H9 (cell line): ENCODE data around the gene CYB5B. TPM values are rescaled to one million over a fixed set of nuclear protein-coding genes. Genes with fewer than 3 reads are reported as not detected.

Experiments
- DNase-seq: peaks from one replicate; pipeline ENCODE4 v3.0.0-alpha.2; 2017
- H2AFZ ChIP-seq: one replicate; pipeline ENCODE4 v1.6.1; 2013; ENCODE audit warnings: mild to moderate bottlenecking, low read length, control low read depth, moderate library complexity
- H2AK5ac ChIP-seq: 2 replicates; pipeline ENCODE4 v1.6.1; 2013; ENCODE audit warnings: low read length, control low read depth, mixed read lengths; ENCODE audit not compliant: insufficient read length
- H2BK120ac ChIP-seq: one replicate; pipeline ENCODE4 v1.6.1; 2013; ENCODE audit warnings: low read depth, mild to moderate bottlenecking, low read length, control low read depth, inconsistent platforms; ENCODE audit not compliant: poor library complexity, severe bottlenecking
- H2BK12ac ChIP-seq: 2 replicates; pipeline ENCODE4 v1.6.1; 2013; ENCODE audit warnings: low read length, control low read depth, mixed read lengths, low read depth; ENCODE audit not compliant: insufficient read length
- H2BK15ac ChIP-seq: 2 replicates; pipeline ENCODE4 v1.6.1; 2013; ENCODE audit warnings: low read depth, low read length, control low read depth
- H2BK20ac ChIP-seq: one replicate; pipeline ENCODE4 v1.6.1; 2013; ENCODE audit warnings: low read depth, mild to moderate bottlenecking, low read length, control low read depth, inconsistent platforms; ENCODE audit not compliant: poor library complexity, severe bottlenecking
- H2BK5ac ChIP-seq: 2 replicates; pipeline ENCODE4 v1.6.1; 2013; ENCODE audit warnings: low read length, control low read depth, mixed read lengths; ENCODE audit not compliant: insufficient read length
- H3K14ac ChIP-seq: 2 replicates; pipeline ENCODE4 v1.6.1; 2013; ENCODE audit warnings: low read length, control low read depth; ENCODE audit not compliant: insufficient read depth
- H3K18ac ChIP-seq: 2 replicates; pipeline ENCODE4 v1.6.1; 2013; ENCODE audit warnings: low read depth, mild to moderate bottlenecking, mixed read lengths, low read length, control low read depth; ENCODE audit not compliant: insufficient read length
- H3K23ac ChIP-seq: 2 replicates; pipeline ENCODE4 v1.6.1; 2013; ENCODE audit warnings: low read length, control low read depth, mixed read lengths, low read depth; ENCODE audit not compliant: insufficient read length
- H3K23me2 ChIP-seq: 2 replicates; pipeline ENCODE4 v1.6.1; 2013; ENCODE audit warnings: low read depth, mild to moderate bottlenecking, mixed read lengths, low read length, control low read depth; ENCODE audit not compliant: insufficient read length, poor library complexity, severe bottlenecking
- H3K27ac ChIP-seq: 2 replicates; pipeline ENCODE4 v1.5.1; 2013; ENCODE audit warnings: low read length, control low read depth, mixed read lengths, low read depth; ENCODE audit not compliant: insufficient read length
- H3K27me3 ChIP-seq: 2 replicates; pipeline ENCODE4 v1.6.1; 2013; ENCODE audit warnings: low read length, control low read depth, inconsistent platforms; ENCODE audit not compliant: insufficient read depth
- H3K4ac ChIP-seq: 2 replicates; pipeline ENCODE4 v1.6.1; 2013; ENCODE audit warnings: low read depth, mild to moderate bottlenecking, control low read depth, inconsistent platforms, low read length, moderate library complexity
- H3K4me1 ChIP-seq: 2 replicates; pipeline ENCODE4 v1.6.1; 2013; ENCODE audit warnings: low read length, control low read depth, inconsistent platforms; ENCODE audit not compliant: insufficient read depth
- H3K4me2 ChIP-seq: 2 replicates; pipeline ENCODE4 v1.6.1; 2013; ENCODE audit warnings: low read length, control low read depth, mixed read lengths; ENCODE audit not compliant: insufficient read length, insufficient read depth
- H3K56ac ChIP-seq: 2 replicates; pipeline ENCODE4 v1.6.1; 2013; ENCODE audit warnings: low read depth, mild to moderate bottlenecking, mixed read lengths, low read length, control low read depth; ENCODE audit not compliant: insufficient read length
- H3K79me1 ChIP-seq: 2 replicates; pipeline ENCODE4 v1.6.1; 2013; ENCODE audit warnings: low read depth, mild to moderate bottlenecking, moderate library complexity, low read length, control low read depth, inconsistent platforms; ENCODE audit not compliant: insufficient read depth, poor library complexity, severe bottlenecking
- H3K79me2 ChIP-seq: 2 replicates; pipeline ENCODE4 v1.6.1; 2013; ENCODE audit warnings: low read length, control low read depth, inconsistent platforms; ENCODE audit not compliant: insufficient read depth
- H3K9ac ChIP-seq: 2 replicates; pipeline ENCODE4 v1.6.1; 2013; ENCODE audit warnings: low read length, control low read depth, mixed read lengths; ENCODE audit not compliant: insufficient read length; ENCODE audit errors: extremely low read depth
- H3K9me3 ChIP-seq: one replicate; pipeline ENCODE4 v1.6.1; 2013; ENCODE audit warnings: low read depth, low read length, inconsistent platforms; ENCODE audit not compliant: control insufficient read depth
- H3T11ph ChIP-seq: one replicate; pipeline ENCODE4 v1.6.1; 2013; ENCODE audit warnings: mild to moderate bottlenecking, low read length, control low read depth, inconsistent platforms
- H4K20me1 ChIP-seq: one replicate; pipeline ENCODE4 v1.6.1; 2013; ENCODE audit not compliant: control insufficient read depth, insufficient read length, insufficient read depth
- H4K5ac ChIP-seq: 2 replicates; pipeline ENCODE4 v1.6.1; 2013; ENCODE audit warnings: low read depth, mild to moderate bottlenecking, mixed read lengths, low read length, control low read depth; ENCODE audit not compliant: insufficient read length
- H4K8ac ChIP-seq: replicated peaks from 2 replicates; pipeline ENCODE4 v1.6.1; 2013; ENCODE audit warnings: low read length, control low read depth, mixed read lengths, low read depth; ENCODE audit not compliant: insufficient read length
- H4K91ac ChIP-seq: 2 replicates; pipeline ENCODE4 v1.6.1; 2013; ENCODE audit warnings: low read depth, mild to moderate bottlenecking, moderate library complexity, mixed read lengths, low read length, control low read depth; ENCODE audit not compliant: insufficient read length
- H3K27ac Mint-ChIP-seq, 3 experiments: 2 replicates in 2 of 3; 3 replicates in 1 of 3; pipeline ENCODE4 v1.8.0; 2020 to 2021; ENCODE audit warnings: mixed read lengths in 3 of 3, mild to moderate bottlenecking in 1 of 3, moderate library complexity in 1 of 3
- H3K27me3 Mint-ChIP-seq: 2 replicates; pipeline ENCODE4 v1.8.0; 2021; ENCODE audit warnings: low read depth, mild to moderate bottlenecking, moderate library complexity, mixed read lengths
- H3K36me3 Mint-ChIP-seq, 3 experiments: 2 replicates in 2 of 3; 3 replicates in 1 of 3; pipeline ENCODE4 v1.8.0; 2020 to 2021; ENCODE audit warnings: low read depth in 3 of 3, mixed read lengths in 3 of 3; ENCODE audit not compliant: insufficient read depth in 1 of 3
- H3K4me1 Mint-ChIP-seq, 2 experiments: 2 replicates each; pipeline ENCODE4 v1.8.0; 2020; ENCODE audit warnings: mixed read lengths in 2 of 2
- H3K4me3 Mint-ChIP-seq, 2 experiments: 2 replicates in 1 of 2; 3 replicates in 1 of 2; pipeline ENCODE4 v1.8.0; 2020 to 2021; ENCODE audit warnings: mild to moderate bottlenecking in 2 of 2, mixed read lengths in 2 of 2, moderate library complexity in 1 of 2
- H3K9me3 Mint-ChIP-seq, 2 experiments: 2 replicates in 1 of 2; 3 replicates in 1 of 2; pipeline ENCODE4 v1.8.0; 2020; ENCODE audit warnings: mild to moderate bottlenecking in 2 of 2, mixed read lengths in 2 of 2, moderate library complexity in 1 of 2
- CTCF ChIP-seq: fragments of 200-600 bp; sonication (generic); conservative IDR thresholded peaks from 3 replicates; pipeline ENCODE4 v1.8.0; 2021; ENCODE audit warnings: antibody characterized with exemption, mild to moderate bottlenecking
- WGBS: extraction: QIAGEN DNeasy Blood & Tissue Kit; methylation state at CpG from one replicate; pipeline ENCODE4 v1.1.7; 2013; ENCODE audit warnings: missing lambda C conversion rate, low lambda C conversion rate, mixed read lengths; ENCODE audit not compliant: insufficient read length; ENCODE audit errors: extremely low coverage; 5-methylcytosine and 5-hydroxymethylcytosine counted together
- total RNA-seq: library from RNA; stranded (reverse); gene quantifications from 2 replicates; pipeline ENCODE4 v1.2.1, GENCODE V29; 2021

Gene CYB5B
- total RNA-seq, 1 experiment from 2014 or later, result 126 TPM

GRCh38 chr16:69482410-69482991, 58.1 kb downstream of the CYB5B start:
- Histone ChIP-seq H3K4me1 (no peaks in the 10 kb centered on the region), H2BK20ac (no peak overlapping the region), H2AK5ac (no peak overlapping the region), H3K23ac (no peak overlapping the region), H3K79me2 (no peaks in the 10 kb centered on the region), H3K9me3 (no peaks in the 10 kb centered on the region), H4K20me1 (no peaks in the 10 kb centered on the region), H3K4me2 (no peak overlapping the region), H3K56ac (no peak overlapping the region), H3K9ac (no peak overlapping the region), H2BK120ac (no peak overlapping the region), H3K27ac (no peak overlapping the region), H2AFZ (no peak overlapping the region), H2BK5ac (no peak overlapping the region), H3T11ph (no peak overlapping the region), H3K14ac (no peak overlapping the region; the same call in 1 of the 2 replicates), H3K27me3 (no peaks in the 10 kb centered on the region), H3K23me2 (no peaks in the 10 kb centered on the region), H3K79me1 (no peaks in the 10 kb centered on the region), H3K4ac (no peak overlapping the region), H4K8ac (no peak overlapping the region), H2BK12ac (no peak overlapping the region), H2BK15ac (no peak overlapping the region), H4K5ac (no peak overlapping the region), H4K91ac (no peak overlapping the region), H3K18ac (no peak overlapping the region)
- Mint-ChIP-seq H3K27ac (no peak overlapping the region; a peak in 1 of 7 replicates), H3K4me3 (no peak overlapping the region), H3K4me1 (peaks cover 0 to 5% of the 10 kb centered on the region in 2 experiments; a peak in 2 of 4 replicates), H3K9me3 (no peaks in the 10 kb centered on the region), H3K36me3 (no peaks in the 10 kb centered on the region), H3K27me3 (no peaks in the 10 kb centered on the region)
- TF ChIP-seq CTCF, result no peak
- no CpG with 5 or more reads among the region's 10 CpGs for WGBS
- DNase-seq, result no peak
